Bronchus fibroblast of lung (primary cell): ENCODE measurements around the gene LRIT3. TPM values are rescaled to one million over a fixed set of nuclear protein-coding genes. Genes with fewer than 3 reads are reported as not detected.

Source experiments
- total RNA-seq: library from RNA; depleted of rRNA; stranded (reverse); fragments of >200 nt; gene quantifications from 2 replicates; pipeline ENCODE4 v1.2.3, GENCODE V29; 2015

LRIT3 gene
- total RNA-seq: not detected in 2 replicates

DNA sequence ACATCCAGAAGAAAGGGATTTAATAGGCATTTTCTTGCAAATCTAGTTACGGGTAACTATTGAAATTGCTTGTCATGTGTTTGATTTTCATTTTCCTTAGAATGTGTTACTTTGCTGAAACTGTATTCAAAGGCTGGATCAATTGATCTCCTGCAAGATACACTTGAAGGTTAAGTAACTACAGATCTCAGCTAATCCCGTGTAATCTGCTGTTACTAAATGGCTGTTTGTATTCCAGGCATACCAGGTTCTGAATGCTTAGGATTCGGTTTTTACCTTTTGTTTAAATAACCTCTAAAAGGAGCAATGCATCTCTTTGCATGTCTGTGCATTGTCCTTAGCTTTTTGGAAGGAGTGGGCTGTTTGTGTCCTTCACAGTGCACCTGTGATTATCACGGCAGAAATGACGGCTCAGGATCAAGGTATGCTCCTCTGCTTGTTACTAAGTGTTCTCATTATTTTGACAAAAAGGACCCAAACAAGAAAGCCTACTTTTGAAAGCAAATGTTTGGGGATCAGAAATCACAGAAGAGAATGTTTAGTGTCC is at the start of gene LRIT3:
Gene LRIT3, plus strand, starts transcription at position 212 of the 547 bp plus-strand sequence. Its CDS starts 95 bp downstream, at position 307.

DNA sequence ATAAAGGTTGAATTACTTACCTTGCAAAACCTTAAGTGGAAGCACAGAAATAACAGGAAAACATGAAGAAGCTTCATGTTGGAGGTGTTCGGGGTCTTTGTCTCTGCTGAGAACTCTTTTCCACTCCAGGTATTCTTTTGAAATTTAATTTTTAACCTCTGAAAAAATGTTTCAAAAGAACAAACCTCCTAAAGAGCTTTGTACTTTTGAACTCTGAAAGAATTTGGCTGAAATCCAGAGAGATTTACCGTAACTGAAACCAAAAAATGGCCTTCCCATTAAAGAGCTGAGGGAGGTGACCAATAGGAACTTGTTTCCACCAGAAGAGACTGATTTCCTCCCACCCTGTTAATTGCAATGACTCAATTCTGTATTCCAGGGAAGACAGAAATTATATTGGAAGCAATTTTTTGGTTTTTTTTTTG is 46.0 kb upstream of the LRIT3 start, which contains the start of gene CFI:
Gene CFI, minus strand, starts transcription at position 105 of the 425 bp plus-strand sequence. Its CDS starts 28 bp downstream, at position 77.

DNA sequence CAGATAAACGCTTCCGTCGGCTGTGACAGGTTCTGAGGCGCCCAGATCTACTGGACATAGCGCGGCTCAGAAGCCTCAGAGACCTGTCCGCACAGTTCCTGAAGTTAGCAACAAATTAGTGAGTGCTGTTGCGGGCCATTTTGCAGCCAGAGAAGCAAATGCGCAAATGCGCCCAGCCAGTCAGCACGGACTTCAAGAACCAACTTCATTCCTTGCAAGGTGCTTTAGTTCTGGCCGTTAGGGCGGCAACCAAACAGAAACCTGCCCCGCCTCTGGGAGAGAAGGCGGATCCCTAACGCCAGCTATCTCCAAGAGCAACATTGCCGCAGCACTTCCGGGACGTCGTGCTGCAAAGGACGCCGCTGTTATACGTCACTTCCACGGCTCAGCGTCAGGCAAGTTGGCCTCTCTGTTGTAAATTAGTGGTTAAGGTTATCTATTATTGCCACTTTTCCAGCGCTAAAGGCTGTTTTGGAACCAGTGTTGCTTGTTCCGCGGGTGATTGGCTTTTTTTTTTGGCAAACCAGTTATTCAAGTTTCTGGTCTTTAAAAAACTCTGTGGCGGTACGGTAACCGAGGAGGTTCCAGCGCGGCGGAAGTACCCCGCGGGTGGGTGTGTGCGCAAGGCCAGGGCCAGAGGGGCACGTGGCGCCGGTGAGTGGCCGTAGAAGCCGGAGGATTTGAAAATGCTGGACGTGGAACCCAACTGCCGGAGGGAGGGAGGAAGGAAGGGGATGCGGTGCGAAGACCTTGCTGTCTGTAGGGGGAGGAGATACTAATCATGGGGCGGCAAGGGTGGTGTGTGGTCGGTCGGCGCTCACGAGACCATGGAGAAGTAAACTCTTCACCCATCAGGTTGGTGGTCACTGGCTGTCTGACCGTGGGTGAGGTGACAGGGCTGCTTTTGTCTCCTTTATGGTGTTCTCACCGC is 32.5 kb upstream of the LRIT3 start, which contains the start of gene GAR1:
Gene GAR1, plus strand, starts transcription at position 612 of the 931 bp plus-strand sequence. CDS start 403 bp downstream, outside the sequence.

GRCh38 chr4:109827672-109828071 is 20.2 kb upstream of the LRIT3 start, which contains the start of gene RRH:
Gene RRH, plus strand, starts transcription at chr4:109827972. Its CDS starts 56 bp downstream, at chr4:109828028.

DNA sequence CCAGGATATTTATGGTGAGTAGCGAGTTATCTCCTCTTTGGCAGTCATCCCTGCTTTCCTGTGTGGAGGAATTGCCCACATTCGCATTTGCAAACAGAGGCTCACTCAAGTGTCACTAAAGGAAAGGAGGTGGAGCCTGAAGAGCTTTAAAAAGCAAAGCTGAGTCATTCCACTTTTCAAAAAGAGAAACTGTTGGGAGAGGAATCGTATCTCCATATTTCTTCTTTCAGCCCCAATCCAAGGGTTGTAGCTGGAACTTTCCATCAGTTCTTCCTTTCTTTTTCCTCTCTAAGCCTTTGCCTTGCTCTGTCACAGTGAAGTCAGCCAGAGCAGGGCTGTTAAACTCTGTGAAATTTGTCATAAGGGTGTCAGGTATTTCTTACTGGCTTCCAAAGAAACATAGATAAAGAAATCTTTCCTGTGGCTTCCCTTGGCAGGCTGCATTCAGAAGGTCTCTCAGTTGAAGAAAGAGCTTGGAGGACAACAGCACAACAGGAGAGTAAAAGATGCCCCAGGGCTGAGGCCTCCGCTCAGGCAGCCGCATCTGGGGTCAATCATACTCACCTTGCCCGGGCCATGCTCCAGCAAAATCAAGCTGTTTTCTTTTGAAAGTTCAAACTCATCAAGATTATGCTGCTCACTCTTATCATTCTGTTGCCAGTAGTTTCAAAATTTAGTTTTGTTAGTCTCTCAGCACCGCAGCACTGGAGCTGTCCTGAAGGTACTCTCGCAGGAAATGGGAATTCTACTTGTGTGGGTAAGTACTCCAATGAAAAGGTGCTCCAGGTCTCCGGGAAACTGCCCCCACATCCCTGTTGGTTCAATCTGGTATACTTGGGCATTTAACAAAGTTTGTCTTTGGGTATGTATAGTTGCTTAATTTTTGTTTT is 65.0 kb downstream of the LRIT3 start, which contains the start of gene EGF:
Gene EGF, plus strand, starts transcription at position 178 of the 890 bp plus-strand sequence. Its CDS starts 453 bp downstream, at position 631.

Other genes starting within 250 kb of the LRIT3 start
- 37.7 and 43.7 TPM in 2 replicates for gene CASP6, start 144.7 kb upstream of the LRIT3 start, total RNA-seq
- gene PLA2G12A, start 118.0 kb upstream of the LRIT3 start, total RNA-seq: 13.6 and 31.2 TPM in 2 replicates
- 1.3 and 1.9 TPM in 2 replicates for gene CFI, start 46.1 kb upstream of the LRIT3 start, total RNA-seq
- gene GAR1, start 32.3 kb upstream of the LRIT3 start, total RNA-seq: 10.3 and 10.8 TPM in 2 replicates
- gene RRH, start 20.1 kb upstream of the LRIT3 start, total RNA-seq: not detected in 2 replicates
- 0.15 TPM in 1 of 2 replicates, not detected in the other for gene EGF, start 64.8 kb downstream of the LRIT3 start, total RNA-seq